SK-N-SH (cell line): Measurements from ENCODE around the gene SGO2.

Experiments
- EZH2phosphoT487 ChIP-seq: fragments of 200-600 bp; sonication (generic); IDR thresholded peaks from 2 replicates; pipeline ENCODE4 v1.6.1; 2017; ENCODE audit warnings: low read depth, mixed run types, mild to moderate bottlenecking, antibody characterized with exemption, moderate library complexity, borderline replicate concordance
- RAD21 ChIP-seq: IDR thresholded peaks from 2 replicates; pipeline ENCODE4 v1.6.1; 2012; ENCODE audit warnings: mild to moderate bottlenecking, low read length
- RFX5 ChIP-seq: IDR thresholded peaks from 2 replicates; pipeline ENCODE4 v1.6.1; 2012; ENCODE audit warnings: mild to moderate bottlenecking, improper control_type of control experiment, low read length
- SMC3 ChIP-seq: IDR thresholded peaks from 2 replicates; pipeline ENCODE4 v1.6.1; 2012; ENCODE audit warnings: low read depth, low read length, improper control_type of control experiment
- TF ChIP-seq, protein P1 (sequence below): fragments of 200-600 bp; sonication (generic); IDR thresholded peaks from 2 replicates; pipeline ENCODE4 v1.6.1; 2017; ENCODE audit warnings: antibody characterized with exemption, mild to moderate bottlenecking, moderate library complexity
- TF ChIP-seq, protein P2 (sequence below): IDR thresholded peaks from 2 replicates; pipeline ENCODE4 v1.6.1; 2012; ENCODE audit warnings: mild to moderate bottlenecking, low read depth, low read length, moderate library complexity

DNA sequence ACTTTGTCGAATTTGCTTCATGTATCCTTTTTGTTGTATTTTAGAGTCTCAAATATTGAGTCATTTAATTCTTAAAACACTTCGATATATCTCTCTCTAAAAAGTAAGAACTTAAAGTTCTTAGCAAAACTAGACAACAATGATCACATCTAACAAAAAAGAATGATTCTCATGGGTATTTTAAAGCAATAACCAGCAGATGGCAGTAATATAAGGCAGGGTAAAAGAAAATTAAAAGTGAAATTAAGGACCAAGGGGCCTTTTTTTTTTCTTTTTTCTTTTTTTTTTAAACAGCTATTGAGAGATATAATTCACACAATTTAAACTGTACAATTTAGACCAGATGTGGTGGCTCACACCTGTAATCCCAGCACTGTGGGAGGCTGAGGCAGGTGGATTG, 50.0 kb downstream of the SGO2 start:
- TF ChIP-seq, protein P1, sequence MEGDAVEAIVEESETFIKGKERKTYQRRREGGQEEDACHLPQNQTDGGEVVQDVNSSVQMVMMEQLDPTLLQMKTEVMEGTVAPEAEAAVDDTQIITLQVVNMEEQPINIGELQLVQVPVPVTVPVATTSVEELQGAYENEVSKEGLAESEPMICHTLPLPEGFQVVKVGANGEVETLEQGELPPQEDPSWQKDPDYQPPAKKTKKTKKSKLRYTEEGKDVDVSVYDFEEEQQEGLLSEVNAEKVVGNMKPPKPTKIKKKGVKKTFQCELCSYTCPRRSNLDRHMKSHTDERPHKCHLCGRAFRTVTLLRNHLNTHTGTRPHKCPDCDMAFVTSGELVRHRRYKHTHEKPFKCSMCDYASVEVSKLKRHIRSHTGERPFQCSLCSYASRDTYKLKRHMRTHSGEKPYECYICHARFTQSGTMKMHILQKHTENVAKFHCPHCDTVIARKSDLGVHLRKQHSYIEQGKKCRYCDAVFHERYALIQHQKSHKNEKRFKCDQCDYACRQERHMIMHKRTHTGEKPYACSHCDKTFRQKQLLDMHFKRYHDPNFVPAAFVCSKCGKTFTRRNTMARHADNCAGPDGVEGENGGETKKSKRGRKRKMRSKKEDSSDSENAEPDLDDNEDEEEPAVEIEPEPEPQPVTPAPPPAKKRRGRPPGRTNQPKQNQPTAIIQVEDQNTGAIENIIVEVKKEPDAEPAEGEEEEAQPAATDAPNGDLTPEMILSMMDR, result peak; percentile 57
- TF ChIP-seq EZH2phosphoT487 (no peak), RAD21 (peak; percentile 8; the same call in 1 of the 2 replicates), SMC3 (no peak), RFX5 (no peak)
- TF ChIP-seq, protein P2, sequence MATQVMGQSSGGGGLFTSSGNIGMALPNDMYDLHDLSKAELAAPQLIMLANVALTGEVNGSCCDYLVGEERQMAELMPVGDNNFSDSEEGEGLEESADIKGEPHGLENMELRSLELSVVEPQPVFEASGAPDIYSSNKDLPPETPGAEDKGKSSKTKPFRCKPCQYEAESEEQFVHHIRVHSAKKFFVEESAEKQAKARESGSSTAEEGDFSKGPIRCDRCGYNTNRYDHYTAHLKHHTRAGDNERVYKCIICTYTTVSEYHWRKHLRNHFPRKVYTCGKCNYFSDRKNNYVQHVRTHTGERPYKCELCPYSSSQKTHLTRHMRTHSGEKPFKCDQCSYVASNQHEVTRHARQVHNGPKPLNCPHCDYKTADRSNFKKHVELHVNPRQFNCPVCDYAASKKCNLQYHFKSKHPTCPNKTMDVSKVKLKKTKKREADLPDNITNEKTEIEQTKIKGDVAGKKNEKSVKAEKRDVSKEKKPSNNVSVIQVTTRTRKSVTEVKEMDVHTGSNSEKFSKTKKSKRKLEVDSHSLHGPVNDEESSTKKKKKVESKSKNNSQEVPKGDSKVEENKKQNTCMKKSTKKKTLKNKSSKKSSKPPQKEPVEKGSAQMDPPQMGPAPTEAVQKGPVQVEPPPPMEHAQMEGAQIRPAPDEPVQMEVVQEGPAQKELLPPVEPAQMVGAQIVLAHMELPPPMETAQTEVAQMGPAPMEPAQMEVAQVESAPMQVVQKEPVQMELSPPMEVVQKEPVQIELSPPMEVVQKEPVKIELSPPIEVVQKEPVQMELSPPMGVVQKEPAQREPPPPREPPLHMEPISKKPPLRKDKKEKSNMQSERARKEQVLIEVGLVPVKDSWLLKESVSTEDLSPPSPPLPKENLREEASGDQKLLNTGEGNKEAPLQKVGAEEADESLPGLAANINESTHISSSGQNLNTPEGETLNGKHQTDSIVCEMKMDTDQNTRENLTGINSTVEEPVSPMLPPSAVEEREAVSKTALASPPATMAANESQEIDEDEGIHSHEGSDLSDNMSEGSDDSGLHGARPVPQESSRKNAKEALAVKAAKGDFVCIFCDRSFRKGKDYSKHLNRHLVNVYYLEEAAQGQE, result no peak
